ENCODE measurements around the gene TUBB6.

DNA sequence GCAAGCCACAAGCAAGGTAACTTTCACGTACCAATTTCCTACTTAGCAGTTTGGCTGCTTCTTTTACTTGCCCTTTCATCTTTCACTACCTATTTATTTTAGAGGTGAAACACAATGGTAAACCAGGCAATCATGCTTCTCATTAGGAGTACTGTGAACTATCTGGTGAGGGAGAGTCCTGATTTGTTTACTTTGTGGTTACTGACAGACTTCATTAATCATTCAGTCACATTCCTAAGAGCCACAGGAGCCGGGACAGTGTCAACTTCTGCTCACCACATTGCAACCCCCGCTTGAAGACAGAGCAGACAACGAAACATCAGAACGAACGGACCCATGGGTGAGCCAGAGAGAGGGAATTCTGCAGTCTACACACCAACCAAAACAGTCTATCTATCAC, 28.8 kb downstream of the TUBB6 start:
- TF ChIP-seq POLR2A (IDR thresholded peaks at IDR 0.05): no peak
- TF ChIP-seq, protein P1, sequence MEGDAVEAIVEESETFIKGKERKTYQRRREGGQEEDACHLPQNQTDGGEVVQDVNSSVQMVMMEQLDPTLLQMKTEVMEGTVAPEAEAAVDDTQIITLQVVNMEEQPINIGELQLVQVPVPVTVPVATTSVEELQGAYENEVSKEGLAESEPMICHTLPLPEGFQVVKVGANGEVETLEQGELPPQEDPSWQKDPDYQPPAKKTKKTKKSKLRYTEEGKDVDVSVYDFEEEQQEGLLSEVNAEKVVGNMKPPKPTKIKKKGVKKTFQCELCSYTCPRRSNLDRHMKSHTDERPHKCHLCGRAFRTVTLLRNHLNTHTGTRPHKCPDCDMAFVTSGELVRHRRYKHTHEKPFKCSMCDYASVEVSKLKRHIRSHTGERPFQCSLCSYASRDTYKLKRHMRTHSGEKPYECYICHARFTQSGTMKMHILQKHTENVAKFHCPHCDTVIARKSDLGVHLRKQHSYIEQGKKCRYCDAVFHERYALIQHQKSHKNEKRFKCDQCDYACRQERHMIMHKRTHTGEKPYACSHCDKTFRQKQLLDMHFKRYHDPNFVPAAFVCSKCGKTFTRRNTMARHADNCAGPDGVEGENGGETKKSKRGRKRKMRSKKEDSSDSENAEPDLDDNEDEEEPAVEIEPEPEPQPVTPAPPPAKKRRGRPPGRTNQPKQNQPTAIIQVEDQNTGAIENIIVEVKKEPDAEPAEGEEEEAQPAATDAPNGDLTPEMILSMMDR (IDR thresholded peaks at IDR 0.05): no peak

All from heart left ventricle (tissue), 13 donors.